Measurements from ENCODE around the gene AATK. TPM values are rescaled to one million over a fixed set of nuclear protein-coding genes. Genes with fewer than 3 reads are reported as not detected.

Gene AATK
- total and polyA plus RNA-seq, 2 of the 13 experiments (the other 11 are each of a cell fraction or from before 2014, with no cell fraction given), result 2.9 to 8.4 TPM

DNA sequence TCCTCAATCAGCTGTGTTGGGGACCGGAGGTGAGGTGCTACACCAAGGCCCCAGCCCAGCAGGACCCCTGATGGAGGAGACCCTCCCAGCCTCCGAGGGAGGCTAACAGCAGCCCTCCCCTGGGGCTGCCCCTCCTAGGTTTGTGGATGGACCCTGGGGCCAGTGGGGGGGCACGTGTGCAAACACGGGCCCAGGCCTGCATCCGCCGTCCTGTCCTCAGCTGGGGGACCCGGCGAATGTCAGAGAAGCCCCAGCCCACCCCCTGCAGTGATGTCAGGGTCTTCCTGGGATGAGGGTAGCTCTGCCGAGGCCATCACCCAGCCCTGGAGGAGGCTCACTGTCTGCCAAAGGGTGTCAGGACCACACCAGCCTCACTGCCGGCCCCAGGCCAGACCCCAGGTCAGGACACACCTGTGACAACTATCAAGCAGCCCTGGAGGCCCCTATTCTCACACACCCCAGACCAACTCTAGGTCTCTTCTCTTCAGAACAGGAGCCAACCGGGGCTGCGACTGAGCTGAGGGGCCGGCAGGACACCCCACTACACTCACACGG is 30.0 kb upstream of the AATK start (continued):
- TF ChIP-seq, protein P1, sequence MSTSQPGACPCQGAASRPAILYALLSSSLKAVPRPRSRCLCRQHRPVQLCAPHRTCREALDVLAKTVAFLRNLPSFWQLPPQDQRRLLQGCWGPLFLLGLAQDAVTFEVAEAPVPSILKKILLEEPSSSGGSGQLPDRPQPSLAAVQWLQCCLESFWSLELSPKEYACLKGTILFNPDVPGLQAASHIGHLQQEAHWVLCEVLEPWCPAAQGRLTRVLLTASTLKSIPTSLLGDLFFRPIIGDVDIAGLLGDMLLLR (CRISPR knock-in tag; IDR thresholded peaks at IDR 0.05), result no peak
- TF ChIP-seq MATR3 (CRISPR knock-in tag; IDR thresholded peaks at IDR 0.05), result no peak
- TF ChIP-seq NFATC3 (CRISPR knock-in tag; IDR thresholded peaks at IDR 0.05), result no peak
- TF ChIP-seq RXRA (CRISPR knock-in tag; IDR thresholded peaks at IDR 0.05), result no peak
- TF ChIP-seq, protein P2, sequence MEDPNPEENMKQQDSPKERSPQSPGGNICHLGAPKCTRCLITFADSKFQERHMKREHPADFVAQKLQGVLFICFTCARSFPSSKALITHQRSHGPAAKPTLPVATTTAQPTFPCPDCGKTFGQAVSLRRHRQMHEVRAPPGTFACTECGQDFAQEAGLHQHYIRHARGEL (CRISPR knock-in tag; IDR thresholded peaks at IDR 0.05), result no peak
- no peak for TF ChIP-seq KDM4B (CRISPR knock-in tag; IDR thresholded peaks at IDR 0.05)
- no peak for TF ChIP-seq FLYWCH1 (CRISPR knock-in tag; IDR thresholded peaks at IDR 0.05)
- TF ChIP-seq, protein P3, sequence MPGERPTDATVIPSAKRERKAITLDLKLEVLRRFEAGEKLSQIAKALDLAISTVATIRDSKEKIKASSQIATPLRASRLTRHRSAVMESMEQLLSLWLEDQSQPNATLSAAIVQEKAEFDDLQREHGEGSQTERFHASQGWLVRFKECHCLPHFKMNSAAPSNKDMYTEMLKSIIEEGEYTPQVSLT (CRISPR knock-in tag; IDR thresholded peaks at IDR 0.05; ENCODE audit: borderline replicate concordance, low read depth), result no peak

DNA sequence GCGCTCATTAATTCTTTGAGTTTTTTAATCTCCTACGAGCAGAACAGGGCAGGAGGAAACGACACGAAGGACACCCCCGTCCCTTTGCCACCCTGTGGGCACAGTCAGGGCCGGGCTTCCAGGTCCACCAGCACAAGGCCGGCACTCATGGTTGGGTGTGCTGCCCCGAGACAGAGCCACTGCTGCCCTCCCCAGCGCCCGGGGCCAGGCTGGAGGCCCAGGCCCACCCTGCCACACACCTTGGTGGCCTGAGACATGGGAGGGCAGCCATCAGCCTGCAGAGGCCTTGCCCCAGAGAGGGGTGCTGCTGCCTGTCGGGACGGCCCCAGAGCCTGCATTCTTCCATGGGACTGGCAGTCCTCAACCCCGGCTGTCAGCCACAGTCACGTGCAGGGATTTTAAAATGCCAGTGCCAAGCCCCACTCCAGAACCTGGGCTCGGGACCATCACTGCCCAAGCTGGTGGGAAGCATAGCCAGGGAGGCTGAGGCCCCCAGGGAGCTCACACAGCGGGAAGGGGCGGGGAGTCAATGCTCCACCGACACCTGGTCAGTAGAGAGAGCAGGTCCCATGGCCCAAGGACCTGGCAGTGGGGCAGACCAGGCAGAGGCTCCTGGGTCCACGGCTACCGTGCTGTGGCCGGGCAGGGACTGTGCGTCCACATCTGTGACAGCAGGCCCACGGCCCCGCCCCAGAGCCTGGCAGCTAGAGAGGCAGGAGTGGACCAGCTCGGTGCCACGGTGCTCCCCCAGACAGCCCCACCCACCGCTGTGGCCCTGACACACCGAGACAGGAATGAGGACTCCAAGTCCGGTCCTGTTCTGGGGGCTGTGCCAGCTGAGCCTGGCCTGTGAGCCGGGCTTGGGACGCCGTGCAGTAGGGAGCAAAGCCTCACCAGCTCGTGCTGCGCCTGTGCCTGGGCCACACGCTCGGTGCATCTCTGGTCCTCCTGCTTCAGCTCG is 29.2 kb upstream of the AATK start:
- no peak overlapping the region for H3K27ac ChIP-seq (ENCODE audit: extremely low read length, insufficient read depth, low read length)
- H3K4me1 ChIP-seq (ENCODE audit: insufficient read depth, low read length), result no peaks in the 10 kb centered on the region
- no TSS peak for BruUV-seq (replicated peaks)
- intact Hi-C loops (cut with micrococcal nuclease; ENCODE audit: unreplicated experiment), result no loop called here
- no peaks in the 10 kb centered on the region for H3K27me3 ChIP-seq (ENCODE audit: control insufficient read depth in 1 of 2, insufficient read depth in 2 of 2, low read length in 2 of 2)
- ATAC-seq (no peak), FAIRE-seq (no peak), DNase-seq (ENCODE audit: low spot score) (no peak)
- no peaks in the 10 kb centered on the region for H3K9me3 ChIP-seq (ENCODE audit: low read length)
- CTCF ChIA-PET (ENCODE audit: low intra/inter-chr PET ratio, low total read pairs), result no interaction called here
- H3K36me3 ChIP-seq (replicated peaks in 1 of 2; ENCODE audit: control insufficient read depth in 1 of 2, insufficient read depth in 2 of 2, low read length in 2 of 2), result peaks cover 12 to 30% of the 10 kb centered on the region in 2 experiments; a peak in 4 of 5 replicates
- no peaks in the 10 kb centered on the region for H4K20me1 ChIP-seq (ENCODE audit: insufficient read depth, low read length)
- H3K4me2 ChIP-seq (ENCODE audit: low read depth, low read length), result no peak overlapping the region
- POLR2A ChIA-PET, result no interaction called here
- no peaks in the 10 kb centered on the region for H3K79me2 ChIP-seq (ENCODE audit: insufficient read depth, low read length)
- no peak overlapping the region for H2AFZ ChIP-seq (ENCODE audit: low read length)
- no peak overlapping the region for H3K9ac ChIP-seq (ENCODE audit: insufficient read depth, low read depth, low read length)
- H3K4me3 ChIP-seq (replicated peaks in 1 of 3; ENCODE audit: insufficient read depth in 1 of 3, low read depth in 2 of 3, low read length in 3 of 3), result no peak overlapping the region
- in situ Hi-C loops (cut with HindIII; ENCODE audit: extremely low pct_ligation_motif_present, low pct_unique_long_range_greater_than_20kb), result loop anchor here (5.0 kb wide), 1 partner anchor 53 kb away; no protein-coding TSS in a partner anchor
- WGBS (ENCODE audit: low lambda C conversion rate), result 95% methylated on average over 33 of the region's 37 CpGs
- TF ChIP-seq, protein P4, sequence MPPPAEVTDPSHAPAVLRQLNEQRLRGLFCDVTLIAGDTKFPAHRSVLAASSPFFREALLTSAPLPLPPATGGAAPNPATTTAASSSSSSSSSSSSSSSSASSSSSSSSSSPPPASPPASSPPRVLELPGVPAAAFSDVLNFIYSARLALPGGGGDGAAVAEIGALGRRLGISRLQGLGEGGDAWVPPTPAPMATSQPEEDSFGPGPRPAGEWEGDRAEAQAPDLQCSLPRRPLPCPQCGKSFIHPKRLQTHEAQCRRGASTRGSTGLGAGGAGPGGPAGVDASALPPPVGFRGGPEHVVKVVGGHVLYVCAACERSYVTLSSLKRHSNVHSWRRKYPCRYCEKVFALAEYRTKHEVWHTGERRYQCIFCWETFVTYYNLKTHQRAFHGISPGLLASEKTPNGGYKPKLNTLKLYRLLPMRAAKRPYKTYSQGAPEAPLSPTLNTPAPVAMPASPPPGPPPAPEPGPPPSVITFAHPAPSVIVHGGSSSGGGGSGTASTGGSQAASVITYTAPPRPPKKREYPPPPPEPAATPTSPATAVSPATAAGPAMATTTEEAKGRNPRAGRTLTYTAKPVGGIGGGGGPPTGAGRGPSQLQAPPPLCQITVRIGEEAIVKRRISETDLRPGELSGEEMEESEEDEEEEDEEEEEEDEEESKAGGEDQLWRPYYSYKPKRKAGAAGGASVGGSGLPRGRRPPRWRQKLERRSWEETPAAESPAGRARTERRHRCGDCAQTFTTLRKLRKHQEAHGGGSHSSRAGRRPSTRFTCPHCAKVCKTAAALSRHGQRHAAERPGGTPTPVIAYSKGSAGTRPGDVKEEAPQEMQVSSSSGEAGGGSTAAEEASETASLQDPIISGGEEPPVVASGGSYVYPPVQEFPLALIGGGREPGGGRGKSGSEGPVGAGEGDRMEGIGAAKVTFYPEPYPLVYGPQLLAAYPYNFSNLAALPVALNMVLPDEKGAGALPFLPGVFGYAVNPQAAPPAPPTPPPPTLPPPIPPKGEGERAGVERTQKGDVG (CRISPR knock-in tag; IDR thresholded peaks at IDR 0.05; ENCODE audit: borderline replicate concordance), result no peak
- TF ChIP-seq ZNF431 (CRISPR knock-in tag; IDR thresholded peaks at IDR 0.05; ENCODE audit: borderline replicate concordance, low read depth) (no peak), ZNF891 (CRISPR knock-in tag; IDR thresholded peaks at IDR 0.05) (no peak), DNMT3B (CRISPR knock-in tag; conservative IDR thresholded peaks at IDR 0.05) (no peak), AGO2 (optimal IDR thresholded peaks at IDR 0.05; ENCODE audit: low read depth, low read length) (peak; percentile 4), MAFG (CRISPR knock-in tag; IDR thresholded peaks at IDR 0.05) (no peak), MAZ (IDR thresholded peaks at IDR 0.05; ENCODE audit: borderline replicate concordance, low read depth, low read length) (no peak), MAZ (CRISPR knock-in tag; IDR thresholded peaks at IDR 0.05; ENCODE audit: low read depth) (no peak), ZNF737 (CRISPR knock-in tag; IDR thresholded peaks at IDR 0.05; ENCODE audit: borderline replicate concordance) (no peak)

Data from HepG2 (cell line).